ENCODE results near the gene EIF4E2.

DNA sequence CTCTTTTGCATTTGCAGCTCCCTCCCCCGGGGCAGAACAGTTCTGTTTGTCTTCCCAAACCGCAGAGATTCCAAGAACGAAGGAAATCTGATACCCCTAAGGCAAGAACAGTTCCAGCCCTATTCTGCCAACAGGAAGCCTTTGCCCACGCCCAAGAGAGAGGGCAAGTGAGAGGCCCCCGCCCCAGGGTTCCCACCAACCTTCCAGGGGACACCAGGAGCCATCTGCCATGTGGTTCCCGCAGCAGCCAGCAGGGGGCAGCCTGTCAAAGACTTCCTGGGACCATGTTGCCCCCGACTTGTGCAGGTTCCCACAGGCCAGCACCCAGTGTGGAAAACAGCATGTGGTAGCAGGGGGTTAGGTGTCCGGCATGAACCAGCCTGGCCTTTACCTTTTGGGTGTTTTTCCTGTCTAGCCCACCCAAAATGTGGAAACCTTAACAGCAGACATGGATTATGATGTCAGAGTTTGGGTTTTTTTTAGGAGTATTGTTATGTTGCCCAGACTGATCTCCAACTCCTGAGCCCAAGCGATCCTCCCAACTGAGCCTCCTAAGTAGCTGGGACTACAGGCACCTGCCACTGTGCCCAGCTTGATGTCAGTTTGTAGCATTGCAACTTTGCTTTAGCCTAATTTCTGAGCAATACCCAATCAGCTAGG is 61.2 kb downstream of the EIF4E2 start:
- TF ChIP-seq POLR2A (IDR thresholded peaks at IDR 0.05; ENCODE audit: low read depth, low read length) (no peak), POLR2AphosphoS5 (IDR thresholded peaks at IDR 0.05; ENCODE audit: low read depth, low read length) (no peak)
